ENCODE results near the gene DTD2. TPM values are rescaled to one million over a fixed set of nuclear protein-coding genes. Genes with fewer than 3 reads are reported as not detected.
A peak's percentile ranks its signal among the peaks of the same experiment; 100 is the strongest.

Gene DTD2
- total RNA-seq, 1 experiment from 2014 or later = 15.2 TPM

GRCh38 chr14:31419179-31419966 lies 37.9 kb downstream of the DTD2 start:
- peaks cover 9% of the 10 kb centered on the region; the same call in 1 of the 2 replicates for H3K4me1 ChIP-seq (ENCODE audit: control insufficient read depth, insufficient read depth, low read length)
- DNase-seq (ENCODE audit: low read depth, low spot score) = no peak
- no peaks in the 10 kb centered on the region for H3K9me3 ChIP-seq (ENCODE audit: control insufficient read depth, insufficient read depth, low read depth, low read length)
- no peaks in the 10 kb centered on the region for H3K27me3 ChIP-seq (ENCODE audit: control insufficient read depth, insufficient read depth, low read length)
- peak overlapping the region; percentile 83 for H3K27ac ChIP-seq (ENCODE audit: low read length)
- POLR2A ChIA-PET = interaction anchor here (0.7 kb wide), 1 partner anchor 145 kb away, joined by 5 read pairs; no protein-coding TSS in a partner anchor
- intact Hi-C loops (cut with micrococcal nuclease; ENCODE audit: unreplicated experiment) = no loop called here
- in situ Hi-C loops (cut with HindIII; ENCODE audit: low pct_unique_long_range_greater_than_20kb, low sequenced_read_pairs) = no loop called here
- peak overlapping the region; percentile 90 to 94 for H3K4me3 ChIP-seq (ENCODE audit: low read depth in 2 of 2, low read length in 2 of 2)
- TF ChIP-seq SIN3A (IDR thresholded peaks at IDR 0.05; ENCODE audit: borderline replicate concordance, insufficient read depth, low read depth, low read length) = no peak
- no peak for TF ChIP-seq POLR2AphosphoS5 (IDR thresholded peaks at IDR 0.05; ENCODE audit: low read depth, low read length)
- TF ChIP-seq TCF7L2 (IDR thresholded peaks at IDR 0.05; ENCODE audit: low read depth, low read length) = no peak
- TF ChIP-seq, protein P1, sequence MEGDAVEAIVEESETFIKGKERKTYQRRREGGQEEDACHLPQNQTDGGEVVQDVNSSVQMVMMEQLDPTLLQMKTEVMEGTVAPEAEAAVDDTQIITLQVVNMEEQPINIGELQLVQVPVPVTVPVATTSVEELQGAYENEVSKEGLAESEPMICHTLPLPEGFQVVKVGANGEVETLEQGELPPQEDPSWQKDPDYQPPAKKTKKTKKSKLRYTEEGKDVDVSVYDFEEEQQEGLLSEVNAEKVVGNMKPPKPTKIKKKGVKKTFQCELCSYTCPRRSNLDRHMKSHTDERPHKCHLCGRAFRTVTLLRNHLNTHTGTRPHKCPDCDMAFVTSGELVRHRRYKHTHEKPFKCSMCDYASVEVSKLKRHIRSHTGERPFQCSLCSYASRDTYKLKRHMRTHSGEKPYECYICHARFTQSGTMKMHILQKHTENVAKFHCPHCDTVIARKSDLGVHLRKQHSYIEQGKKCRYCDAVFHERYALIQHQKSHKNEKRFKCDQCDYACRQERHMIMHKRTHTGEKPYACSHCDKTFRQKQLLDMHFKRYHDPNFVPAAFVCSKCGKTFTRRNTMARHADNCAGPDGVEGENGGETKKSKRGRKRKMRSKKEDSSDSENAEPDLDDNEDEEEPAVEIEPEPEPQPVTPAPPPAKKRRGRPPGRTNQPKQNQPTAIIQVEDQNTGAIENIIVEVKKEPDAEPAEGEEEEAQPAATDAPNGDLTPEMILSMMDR (IDR thresholded peaks at IDR 0.05) = no peak
- TF ChIP-seq REST (IDR thresholded peaks at IDR 0.05; ENCODE audit: insufficient read depth in 1 of 2, low read depth in 2 of 2, low read length in 1 of 2) = no peak
- H3K36me3 ChIP-seq (ENCODE audit: control insufficient read depth, insufficient read depth, low read length) = no peaks in the 10 kb centered on the region; the same call in 1 of the 2 replicates
- ATAC-seq = no peak
- BruUV-seq (replicated peaks) = TSS peak; percentile 72
- CTCF ChIA-PET = no interaction called here

DNA sequence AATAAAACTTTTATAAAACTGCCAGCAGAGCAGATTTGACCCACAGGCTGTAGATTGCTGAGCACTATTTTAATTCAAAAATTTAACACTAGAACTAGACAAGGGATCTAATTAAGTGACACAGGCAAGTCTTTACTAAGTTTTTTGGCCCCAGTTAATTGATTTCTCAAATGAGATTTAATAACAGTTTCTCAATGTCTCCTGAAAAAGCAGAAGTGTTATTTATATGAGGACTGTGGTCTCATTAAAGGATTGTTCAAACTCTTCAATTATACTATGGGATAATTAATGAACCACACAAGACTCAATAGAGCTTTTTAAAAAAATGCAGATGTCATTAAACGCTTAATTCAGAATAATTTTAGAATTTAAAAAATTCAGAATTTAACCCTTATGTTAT lies 38.9 kb downstream of the DTD2 start:
- intact Hi-C loops (cut with micrococcal nuclease; ENCODE audit: unreplicated experiment) = no loop called here

More for the DNA sequence above, 38.9 kb downstream of the DTD2 start:
- Histone ChIP-seq H3K27me3 (ENCODE audit: control insufficient read depth, insufficient read depth, low read length) (no peaks in the 10 kb centered on the region), H3K4me3 (ENCODE audit: low read depth in 2 of 2, low read length in 2 of 2) (no peak overlapping the region), H3K36me3 (ENCODE audit: control insufficient read depth, insufficient read depth, low read length) (no peaks in the 10 kb centered on the region; the same call in 1 of the 2 replicates), H3K27ac (ENCODE audit: low read length) (no peak overlapping the region; the same call in 1 of the 2 replicates), H3K9me3 (ENCODE audit: control insufficient read depth, insufficient read depth, low read depth, low read length) (no peaks in the 10 kb centered on the region), H3K4me1 (ENCODE audit: control insufficient read depth, insufficient read depth, low read length) (peaks cover 9% of the 10 kb centered on the region; the same call in 1 of the 2 replicates)
- ATAC-seq (no peak), DNase-seq (ENCODE audit: low read depth, low spot score) (no peak)
- CTCF ChIA-PET = no interaction called here
- POLR2A ChIA-PET = no interaction called here
- no TSS peak for BruUV-seq (replicated peaks)
- in situ Hi-C loops (cut with HindIII; ENCODE audit: low pct_unique_long_range_greater_than_20kb, low sequenced_read_pairs) = no loop called here
- TF ChIP-seq REST (IDR thresholded peaks at IDR 0.05; ENCODE audit: insufficient read depth in 1 of 2, low read depth in 2 of 2, low read length in 1 of 2) (no peak), TCF7L2 (IDR thresholded peaks at IDR 0.05; ENCODE audit: low read depth, low read length) (no peak), SIN3A (IDR thresholded peaks at IDR 0.05; ENCODE audit: borderline replicate concordance, insufficient read depth, low read depth, low read length) (no peak), POLR2AphosphoS5 (IDR thresholded peaks at IDR 0.05; ENCODE audit: low read depth, low read length) (no peak)
- TF ChIP-seq, protein P1 (IDR thresholded peaks at IDR 0.05) = no peak
